DND-41 (cell line): Measurements from ENCODE around the gene CNNM1.

ENCODE experiments used
- EZH2 ChIP-seq: IDR thresholded peaks from 3 replicates; pipeline ENCODE4 v1.6.1; 2012; ENCODE audit warnings: borderline replicate concordance, low read depth, mild to moderate bottlenecking, moderate library complexity, low read length, inconsistent platforms; ENCODE audit not compliant: severe bottlenecking
- TF ChIP-seq, protein P1 (sequence below): IDR thresholded peaks from 2 replicates; pipeline ENCODE4 v1.5.1; 2012; ENCODE audit warnings: borderline replicate concordance, low read length, moderate library complexity, mild to moderate bottlenecking; ENCODE audit not compliant: poor library complexity, severe bottlenecking; ENCODE audit errors: extremely low read depth

DNA sequence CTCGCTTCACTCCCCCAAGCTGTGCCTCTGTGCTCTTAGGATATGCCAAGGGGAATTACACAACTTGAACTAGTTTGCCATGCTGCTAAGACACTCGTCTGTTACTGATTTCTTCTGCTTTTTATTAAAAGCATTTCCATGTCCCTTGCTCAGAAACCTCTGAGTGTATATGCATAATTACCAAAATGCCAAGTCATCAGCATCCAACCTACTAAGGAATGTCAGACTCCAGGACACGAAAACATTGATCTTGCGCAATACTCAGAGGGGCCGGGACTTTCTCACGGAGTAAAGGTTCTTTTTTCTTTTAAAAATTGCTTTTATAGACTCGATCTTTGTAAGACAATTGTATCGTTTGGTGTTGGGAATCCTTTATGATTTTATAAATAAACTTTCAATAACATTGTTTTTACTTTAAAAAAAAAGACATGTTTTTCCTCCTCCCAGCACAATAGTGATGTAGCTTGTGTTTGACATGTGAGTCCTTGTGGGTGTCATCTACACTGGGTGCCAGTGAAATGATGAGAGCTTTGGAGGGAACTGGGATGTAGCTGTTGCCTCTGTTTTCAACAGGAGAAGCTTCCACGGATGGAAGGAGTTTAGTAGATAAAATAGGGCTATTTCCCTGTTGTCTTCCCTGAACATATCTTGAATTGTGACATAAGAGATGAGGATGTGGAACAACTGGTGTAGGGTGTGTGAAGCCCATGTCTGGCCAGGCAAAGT is 43.6 kb downstream of the CNNM1 start:
- TF ChIP-seq, protein P1, sequence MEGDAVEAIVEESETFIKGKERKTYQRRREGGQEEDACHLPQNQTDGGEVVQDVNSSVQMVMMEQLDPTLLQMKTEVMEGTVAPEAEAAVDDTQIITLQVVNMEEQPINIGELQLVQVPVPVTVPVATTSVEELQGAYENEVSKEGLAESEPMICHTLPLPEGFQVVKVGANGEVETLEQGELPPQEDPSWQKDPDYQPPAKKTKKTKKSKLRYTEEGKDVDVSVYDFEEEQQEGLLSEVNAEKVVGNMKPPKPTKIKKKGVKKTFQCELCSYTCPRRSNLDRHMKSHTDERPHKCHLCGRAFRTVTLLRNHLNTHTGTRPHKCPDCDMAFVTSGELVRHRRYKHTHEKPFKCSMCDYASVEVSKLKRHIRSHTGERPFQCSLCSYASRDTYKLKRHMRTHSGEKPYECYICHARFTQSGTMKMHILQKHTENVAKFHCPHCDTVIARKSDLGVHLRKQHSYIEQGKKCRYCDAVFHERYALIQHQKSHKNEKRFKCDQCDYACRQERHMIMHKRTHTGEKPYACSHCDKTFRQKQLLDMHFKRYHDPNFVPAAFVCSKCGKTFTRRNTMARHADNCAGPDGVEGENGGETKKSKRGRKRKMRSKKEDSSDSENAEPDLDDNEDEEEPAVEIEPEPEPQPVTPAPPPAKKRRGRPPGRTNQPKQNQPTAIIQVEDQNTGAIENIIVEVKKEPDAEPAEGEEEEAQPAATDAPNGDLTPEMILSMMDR, result no peak
- TF ChIP-seq EZH2, result no peak
